AG08395 (cell line): ENCODE results near the gene MTUS2.
A peak's percentile ranks its signal among the peaks of the same experiment; 100 is the strongest.

Experiments used
- DNase-seq: peaks from one replicate; pipeline ENCODE4 v3.0.0; 2012; ENCODE audit warnings: mixed read lengths, low spot score

Gene MTUS2

DNA sequence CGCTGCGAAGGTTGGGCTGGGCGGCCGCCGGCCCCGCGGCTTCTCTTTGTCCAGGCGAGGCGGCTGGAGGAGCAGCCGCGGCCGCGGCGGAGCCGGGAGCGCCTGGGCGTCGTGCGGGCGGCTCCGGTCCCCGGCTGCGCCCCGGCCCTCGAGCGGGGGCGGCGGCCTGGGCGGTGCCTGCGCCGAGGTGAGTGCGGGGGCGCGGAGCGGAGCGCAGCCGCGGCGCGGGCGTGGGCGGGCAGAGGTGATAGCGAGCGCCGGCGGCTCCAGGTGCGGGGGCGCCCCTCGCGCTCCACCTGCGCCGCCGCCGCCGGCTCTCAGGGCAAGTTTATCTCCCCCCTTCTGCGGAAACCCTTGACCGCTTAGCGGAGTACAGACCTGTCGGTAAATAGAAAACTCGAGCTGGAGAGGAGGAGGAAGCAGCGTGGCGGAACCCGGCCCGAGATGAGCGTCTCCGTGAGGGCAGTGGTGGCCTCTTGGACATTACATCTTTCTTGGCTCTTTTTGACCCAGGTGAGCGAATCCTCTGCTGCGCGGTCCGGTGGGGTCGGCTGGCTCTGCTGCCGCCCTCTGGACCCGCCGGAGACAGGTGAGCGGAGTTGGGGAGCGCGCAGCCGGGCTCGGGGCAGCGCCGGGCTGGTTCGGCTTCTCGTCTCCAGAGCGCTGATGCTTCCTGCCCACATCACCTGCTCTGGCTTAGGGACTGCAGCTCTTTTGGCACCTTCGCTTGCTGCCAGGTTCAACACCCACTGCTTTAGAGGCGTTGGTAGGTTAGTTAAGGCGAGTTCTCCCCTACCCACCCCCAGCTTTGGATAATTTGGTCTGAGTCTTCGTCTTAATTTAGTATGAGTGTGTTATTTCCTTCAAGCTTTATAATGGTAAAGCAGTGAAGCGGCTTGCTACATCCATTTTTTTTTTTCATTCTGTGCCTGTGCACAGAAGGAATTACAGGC is at the start of gene MTUS2:
Gene MTUS2, plus strand, starts transcription at position 241 of the 953 bp plus-strand sequence.
- DNase-seq = no peak

GRCh38 chr13:28778308-28779215 is 41.6 kb upstream of the MTUS2 start:
- no peak for DNase-seq

DNA sequence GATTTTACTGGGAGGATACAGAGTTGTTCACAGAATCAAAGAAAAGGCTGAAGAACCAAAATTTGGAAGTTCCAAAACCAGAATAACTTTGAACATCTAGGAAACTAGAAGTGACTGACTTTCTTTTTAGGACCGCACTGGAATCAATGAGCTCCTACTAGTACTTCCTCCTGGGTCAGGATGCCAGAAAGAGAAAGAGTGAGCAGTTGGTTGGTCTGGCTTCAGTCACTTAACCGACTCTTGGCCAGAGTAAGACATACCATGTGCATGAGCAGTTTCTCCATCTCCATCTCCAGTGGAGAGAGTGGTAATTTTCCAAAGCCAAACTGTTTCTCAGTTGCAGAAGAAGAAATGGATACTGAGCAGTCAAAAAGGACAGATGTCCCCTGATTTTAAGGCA is 27.1 kb upstream of the MTUS2 start:
- peak; percentile 88 for DNase-seq

DNA sequence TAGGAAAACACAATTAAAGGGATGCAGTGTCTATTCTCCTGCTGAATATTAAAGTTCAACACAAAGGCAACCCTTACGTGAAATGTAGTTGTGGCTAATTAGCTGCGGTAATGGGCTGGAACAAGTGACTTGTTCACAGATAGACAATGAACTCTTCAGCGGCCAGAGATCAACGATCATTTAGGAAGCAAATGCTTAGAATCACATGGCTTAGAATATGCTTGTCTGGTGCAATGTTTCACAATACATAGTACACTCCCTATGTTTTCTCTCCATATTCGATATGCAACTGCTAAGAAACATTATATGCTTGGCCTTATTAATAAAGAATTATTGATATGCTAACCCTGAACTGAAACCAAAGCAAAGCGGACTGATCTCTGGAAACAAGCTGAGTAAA is 25.7 kb upstream of the MTUS2 start:
- no peak for DNase-seq

GRCh38 chr13:28796938-28797257 is 23.2 kb upstream of the MTUS2 start:
- no peak for DNase-seq

GRCh38 chr13:28805193-28805819 is 14.8 kb upstream of the MTUS2 start:
- no peak for DNase-seq

- no peak for DNase-seq
These were observed 2.9 kb upstream of the MTUS2 start for GRCh38 chr13:28817204-28817603.

GRCh38 chr13:28819046-28819730 is 951 bp upstream of the MTUS2 start:
- DNase-seq = peak; percentile 33

DNA sequence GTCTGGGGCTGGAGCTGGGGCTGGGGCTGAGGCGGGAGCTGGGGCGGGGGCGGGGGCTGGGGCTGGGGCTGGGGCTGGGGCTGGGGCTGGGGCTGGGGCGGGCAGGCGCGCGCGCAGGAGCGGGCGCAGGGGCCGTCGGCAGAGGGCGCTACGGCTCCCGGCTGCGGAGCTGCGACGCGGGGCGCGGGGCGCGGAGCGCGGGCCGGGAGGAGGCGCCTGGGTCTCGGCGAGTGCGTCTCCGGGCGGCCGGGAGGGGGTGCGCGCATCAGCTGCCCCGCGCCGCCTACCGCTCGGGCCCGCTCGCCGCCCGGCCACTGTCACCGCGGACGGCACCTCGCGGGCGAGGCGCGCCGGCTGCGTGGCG is 422 bp upstream of the MTUS2 start:
- peak; percentile 40 for DNase-seq

DNA sequence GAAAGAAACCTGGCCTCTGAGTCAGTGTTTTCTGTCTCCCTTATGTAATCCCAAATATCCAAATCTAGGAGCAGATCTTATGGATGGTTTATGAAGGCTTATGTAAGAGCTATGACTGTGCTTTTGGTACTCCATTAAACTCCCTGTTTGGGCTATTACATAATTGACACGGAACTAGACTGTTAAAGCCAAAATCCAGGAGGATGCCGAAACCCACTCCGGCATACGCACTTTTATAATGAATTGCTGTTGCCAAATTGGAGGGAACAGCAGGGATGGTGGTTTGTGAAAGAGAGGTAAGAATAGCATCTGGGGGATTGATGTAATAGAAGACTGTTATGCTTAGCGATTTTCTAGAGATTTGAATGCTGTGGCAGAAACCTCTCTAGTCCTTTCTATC is 2.0 kb downstream of the MTUS2 start:
- DNase-seq = no peak

DNA sequence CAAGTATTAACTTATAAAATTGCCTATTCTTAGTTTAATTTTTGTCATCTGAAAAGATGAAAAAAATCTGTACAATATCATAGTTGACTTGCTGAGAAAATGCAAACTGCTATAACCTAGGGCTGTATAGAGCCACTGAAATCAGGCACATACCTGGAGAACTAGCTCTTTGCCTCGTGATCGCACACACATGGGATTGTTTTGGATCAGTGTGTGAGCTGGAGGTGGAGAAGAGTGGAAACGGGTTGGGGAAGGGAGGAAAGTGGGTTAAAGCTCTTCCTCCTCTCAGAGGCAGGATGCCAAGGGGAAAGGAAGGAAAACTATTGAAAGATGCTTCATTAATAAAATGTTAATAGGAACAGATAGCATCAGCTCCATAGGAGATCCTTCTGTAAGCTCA is 2.7 kb downstream of the MTUS2 start:
- DNase-seq = no peak

DNA sequence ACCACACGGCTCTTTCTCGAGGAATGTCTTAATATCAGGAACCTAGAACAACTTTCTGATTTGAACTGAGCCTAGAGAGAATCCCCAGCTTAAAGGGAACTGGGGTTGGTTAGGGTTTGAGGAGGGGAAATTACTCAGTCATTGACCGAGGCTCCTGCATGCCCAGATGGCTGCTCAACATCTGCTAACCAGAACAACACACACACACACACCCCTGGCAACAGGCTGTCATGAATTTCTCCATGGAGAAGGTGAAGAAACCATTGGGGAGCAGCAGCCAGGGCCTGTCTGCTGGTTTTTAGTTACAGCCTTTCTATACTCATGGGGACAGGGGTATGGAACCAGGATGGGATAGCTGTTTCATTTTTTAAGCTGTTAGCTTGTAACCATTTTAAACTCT is 5.2 kb downstream of the MTUS2 start:
- DNase-seq = no peak

DNA sequence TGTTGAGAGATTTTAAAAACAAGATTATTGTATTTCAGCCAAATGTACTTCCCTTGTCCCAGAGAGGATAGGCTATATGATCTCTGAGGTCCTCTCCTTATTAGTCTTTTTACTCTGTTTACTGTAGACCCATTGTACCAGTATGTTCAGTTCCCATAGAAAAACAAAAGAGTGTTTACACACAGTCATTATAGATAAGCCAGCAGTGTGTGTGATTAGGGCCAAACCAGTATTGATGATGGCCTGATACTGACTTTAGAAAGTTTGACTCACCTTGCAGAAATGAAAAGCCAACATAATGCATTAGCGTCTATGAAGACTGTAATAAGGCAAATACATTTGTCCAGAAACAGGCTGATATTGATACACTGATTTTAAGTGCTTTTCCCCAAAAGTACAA is 6.2 kb downstream of the MTUS2 start:
- no peak for DNase-seq

DNA sequence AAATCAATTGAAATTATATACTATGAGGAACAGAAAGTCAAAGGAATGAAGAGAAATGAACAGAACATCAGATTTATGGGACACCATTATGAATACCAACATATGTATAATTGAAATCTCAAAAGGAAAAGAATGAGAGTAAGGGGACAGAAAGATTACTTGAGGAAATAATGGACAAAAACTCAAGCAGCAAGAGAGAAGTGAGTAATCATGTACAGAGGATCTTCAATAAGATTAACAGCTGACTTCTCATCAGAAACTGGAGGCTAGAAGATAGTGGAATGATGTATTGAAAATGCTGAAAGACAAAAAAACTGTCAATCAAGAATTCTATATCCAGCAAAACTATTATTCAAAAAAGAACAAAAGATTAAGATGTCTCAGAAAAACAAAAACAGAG is 10.4 kb downstream of the MTUS2 start:
- no peak for DNase-seq

GRCh38 chr13:28831117-28831516 is 11.0 kb downstream of the MTUS2 start:
- no peak for DNase-seq

GRCh38 chr13:28837111-28837510 is 17.0 kb downstream of the MTUS2 start:
- no peak for DNase-seq

DNA sequence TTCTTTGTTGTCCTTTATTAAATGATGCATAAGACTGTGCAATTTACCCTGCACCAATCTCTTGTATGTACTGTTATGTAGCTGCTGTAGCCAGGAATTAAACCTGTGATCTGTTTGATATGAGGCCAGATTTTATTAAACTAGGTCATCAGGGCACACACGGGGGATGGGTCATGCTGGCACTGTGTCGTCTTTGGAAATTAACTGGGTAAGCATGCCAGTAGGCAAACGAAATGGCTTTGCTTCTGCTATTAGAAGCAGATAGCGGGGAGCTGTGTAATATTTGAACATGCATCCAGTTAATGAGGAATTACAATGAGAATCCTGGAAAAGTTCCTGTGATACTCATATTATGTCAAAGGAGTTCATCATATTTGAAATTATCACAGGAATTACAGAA is 23.5 kb downstream of the MTUS2 start:
- DNase-seq = no peak

GRCh38 chr13:28849441-28849840 is 29.3 kb downstream of the MTUS2 start:
- DNase-seq = no peak

- DNase-seq = no peak
These were observed 30.1 kb downstream of the MTUS2 start for GRCh38 chr13:28850226-28850625.

DNA sequence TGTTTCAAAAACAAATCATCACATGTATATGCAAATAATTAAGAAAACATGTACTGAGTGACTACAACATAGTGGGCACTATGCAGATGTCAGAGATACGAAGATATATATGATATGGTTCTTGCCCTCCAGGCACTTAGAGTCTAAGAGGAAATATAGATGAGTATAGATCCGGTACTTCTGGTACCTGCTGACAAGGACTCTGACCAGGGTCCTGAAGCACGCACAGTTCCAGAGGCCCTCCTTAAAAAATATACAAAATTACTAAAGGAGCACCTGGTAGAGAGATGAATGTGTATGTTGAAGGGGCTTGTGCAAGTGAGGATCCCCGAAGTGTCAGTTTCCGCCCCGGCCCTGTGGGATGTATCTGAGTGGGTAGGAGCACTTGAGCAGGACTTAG is 31.3 kb downstream of the MTUS2 start:
- DNase-seq = no peak

GRCh38 chr13:28854657-28855056 is 34.5 kb downstream of the MTUS2 start:
- DNase-seq = no peak

DNA sequence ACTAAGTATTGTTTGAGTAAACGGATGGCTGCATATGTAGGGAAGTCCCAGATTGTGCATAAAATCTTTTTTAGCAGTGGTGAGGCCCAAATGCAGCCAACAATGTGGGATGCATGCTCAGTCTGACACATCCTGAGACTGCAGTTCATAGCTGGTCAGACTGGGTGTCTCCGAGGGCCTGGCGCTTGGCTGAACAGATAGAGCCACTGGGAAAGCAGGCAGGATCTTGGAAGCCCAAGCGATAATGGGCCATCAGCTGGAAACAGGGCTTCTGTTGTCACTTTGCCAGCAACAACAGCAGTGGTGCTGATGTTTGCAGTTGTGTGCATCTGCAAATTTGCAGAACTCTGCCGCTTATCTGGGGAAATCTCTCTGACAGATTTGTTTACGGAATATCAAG is 36.1 kb downstream of the MTUS2 start:
- no peak for DNase-seq
